ENCODE data around the gene PCDHGB5. TPM values are rescaled to one million over a fixed set of nuclear protein-coding genes. Genes with fewer than 3 reads are reported as not detected.
"Not testable (repeated sequence)": the region's sequence is repeated elsewhere in the genome, so short reads cannot be mapped to it uniquely, and the experiment has no call there.

The PCDHGB5 gene
- polyA plus RNA-seq (ENCODE audit: insufficient read depth in 1 of 5, insufficient read length in 5 of 5, low replicate concordance in 1 of 5), result 1 to 10 TPM; 6.8 to 8.5 (median 7.7) TPM
- long read RNA-seq, donor 1, full-length matches to known transcripts, result 8 of 8 reads
- long read RNA-seq, donor 1, partial matches to known transcripts, result 0 of 8 reads
- long read RNA-seq, donor 1, other reads (novel, unspliced or antisense), result 0 of 8 reads
- long read RNA-seq, donor 2, full-length matches to known transcripts, result 6 of 6 reads
- long read RNA-seq, donor 2, partial matches to known transcripts, result 0 of 6 reads
- long read RNA-seq, donor 2, other reads (novel, unspliced or antisense), result 0 of 6 reads
- long read RNA-seq, donor 3, partial matches to known transcripts, result 0 of 3 reads
- long read RNA-seq, donor 3, other reads (novel, unspliced or antisense), result 0 of 3 reads
- long read RNA-seq, donor 4, full-length matches to known transcripts, result 6 of 6 reads
- long read RNA-seq, donor 4, partial matches to known transcripts, result 0 of 6 reads
- long read RNA-seq, donor 4, other reads (novel, unspliced or antisense), result 0 of 6 reads
- long read RNA-seq, donor 5, full-length matches to known transcripts, result 5 of 5 reads
- long read RNA-seq, donor 5, partial matches to known transcripts, result 0 of 5 reads
- long read RNA-seq, donor 5, other reads (novel, unspliced or antisense), result 0 of 5 reads
- long read RNA-seq, donor 6, full-length matches to known transcripts, result 6 of 6 reads
- long read RNA-seq, donor 6, partial matches to known transcripts, result 0 of 6 reads
- long read RNA-seq, donor 6, other reads (novel, unspliced or antisense), result 0 of 6 reads
- long read RNA-seq, donor 7, result 0 reads
- long read RNA-seq, donor 8, partial matches to known transcripts, result 0 of 1 reads
- long read RNA-seq, donor 8, other reads (novel, unspliced or antisense), result 0 of 1 reads

GRCh38 chr5:141397756-141398551 is at the start of gene PCDHGB5:
Gene PCDHGB5, plus strand, starts transcription at chr5:141397947. Its CDS starts 181 bp downstream, at chr5:141398128.
- DNase-seq, result not testable (repeated sequence)

GRCh38 chr5:141349917-141350619 is 47.7 kb upstream of the PCDHGB5 start, which contains the start of gene PCDHGB1:
Gene PCDHGB1, plus strand, starts transcription at chr5:141350099. Its CDS starts 162 bp downstream, at chr5:141350261.
- DNase-seq, result no peak

GRCh38 chr5:141351591-141351990 is 46.2 kb upstream of the PCDHGB5 start:
- no peak for DNase-seq

- DNase-seq, result no peak
These were observed 42.8 kb upstream of the PCDHGB5 start, which contains the start of gene PCDHGA4 for GRCh38 chr5:141354900-141355469. Gene PCDHGA4, plus strand, starts transcription at chr5:141355021. Its CDS starts 87 bp downstream, at chr5:141355108.

GRCh38 chr5:141355641-141356040 is 42.1 kb upstream of the PCDHGB5 start:
- DNase-seq, result no peak

GRCh38 chr5:141356133-141356532 is 41.6 kb upstream of the PCDHGB5 start:
- no peak for DNase-seq

- no peak for DNase-seq
These were observed 40.8 kb upstream of the PCDHGB5 start for GRCh38 chr5:141356950-141357349.

- no peak for DNase-seq
These were observed 37.8 kb upstream of the PCDHGB5 start, which contains the start of gene PCDHGB2 for GRCh38 chr5:141359790-141360426. Gene PCDHGB2, plus strand, starts transcription at chr5:141359994. Its CDS starts 142 bp downstream, at chr5:141360136.

GRCh38 chr5:141360685-141361084 is 37.1 kb upstream of the PCDHGB5 start:
- DNase-seq, result no peak

GRCh38 chr5:141362719-141363118 is 35.0 kb upstream of the PCDHGB5 start:
- no peak for DNase-seq

GRCh38 chr5:141363952-141364660 is 33.6 kb upstream of the PCDHGB5 start, which contains the start of gene PCDHGA5:
Gene PCDHGA5, plus strand, starts transcription at chr5:141364162. Its CDS starts 169 bp downstream, at chr5:141364331.
- no peak for DNase-seq

GRCh38 chr5:141366016-141366896 is 31.5 kb upstream of the PCDHGB5 start:
- no peak for DNase-seq

GRCh38 chr5:141369994-141370848 is 27.5 kb upstream of the PCDHGB5 start, which contains the start of gene PCDHGB3:
Gene PCDHGB3, plus strand, starts transcription at chr5:141370242. Its CDS starts 153 bp downstream, at chr5:141370395.
- no peak for DNase-seq

- DNase-seq, result no peak
These were observed 25.9 kb upstream of the PCDHGB5 start for GRCh38 chr5:141371572-141372475.

- DNase-seq, result no peak
These were observed 24.0 kb upstream of the PCDHGB5 start, which contains the start of gene PCDHGA6 for GRCh38 chr5:141373673-141374317. Gene PCDHGA6, plus strand, starts transcription at chr5:141373891. Its CDS starts 193 bp downstream, at chr5:141374084.

All from right lung (tissue), 10 donors.